ENCODE data around the gene DLL4.

The DLL4 gene

GRCh38 chr15:40894681-40895448, 34.3 kb upstream of the DLL4 start:
- peak overlapping the region; percentile 90 for H3K4me3 ChIP-seq (ENCODE audit: low read depth, low read length)
- peaks cover 16% of the 10 kb centered on the region for H3K27me3 ChIP-seq (ENCODE audit: control insufficient read depth, insufficient read depth, low read length)
- no peaks in the 10 kb centered on the region for H3K9me3 ChIP-seq (ENCODE audit: control insufficient read depth, insufficient read depth, low read depth, low read length)
- H3K9ac ChIP-seq (ENCODE audit: low read length) = peak overlapping the region; percentile 84
- H3K36me3 ChIP-seq (ENCODE audit: control insufficient read depth, insufficient read depth, low read length) = peaks cover 33% of the 10 kb centered on the region
- H3K27ac ChIP-seq (ENCODE audit: low read depth, low read length) = peak overlapping the region; percentile 53; the same call in 1 of the 2 replicates
- peaks cover 6% of the 10 kb centered on the region for H3K4me1 ChIP-seq (ENCODE audit: control insufficient read depth, insufficient read depth, low read length)

GRCh38 chr15:40899536-40900207, 29.5 kb upstream of the DLL4 start:
- H3K36me3 ChIP-seq (ENCODE audit: control insufficient read depth, insufficient read depth, low read length) = peaks cover 69% of the 10 kb centered on the region
- no peak overlapping the region for H3K27ac ChIP-seq (ENCODE audit: low read depth, low read length)
- no peak overlapping the region for H3K4me3 ChIP-seq (ENCODE audit: low read depth, low read length)
- H3K9me3 ChIP-seq (ENCODE audit: control insufficient read depth, insufficient read depth, low read depth, low read length) = no peaks in the 10 kb centered on the region
- peaks cover 6% of the 10 kb centered on the region for H3K4me1 ChIP-seq (ENCODE audit: control insufficient read depth, insufficient read depth, low read length)
- H3K27me3 ChIP-seq (ENCODE audit: control insufficient read depth, insufficient read depth, low read length) = no peaks in the 10 kb centered on the region
- no peak overlapping the region for H3K9ac ChIP-seq (ENCODE audit: low read length)

GRCh38 chr15:40900256-40901052, 28.7 kb upstream of the DLL4 start:
- Histone ChIP-seq H3K27ac (ENCODE audit: low read depth, low read length) (no peak overlapping the region), H3K9me3 (ENCODE audit: control insufficient read depth, insufficient read depth, low read depth, low read length) (no peaks in the 10 kb centered on the region), H3K4me1 (ENCODE audit: control insufficient read depth, insufficient read depth, low read length) (peaks cover 3% of the 10 kb centered on the region), H3K36me3 (ENCODE audit: control insufficient read depth, insufficient read depth, low read length) (peaks cover 71% of the 10 kb centered on the region), H3K4me3 (ENCODE audit: low read depth, low read length) (no peak overlapping the region), H3K27me3 (ENCODE audit: control insufficient read depth, insufficient read depth, low read length) (no peaks in the 10 kb centered on the region), H3K9ac (ENCODE audit: low read length) (no peak overlapping the region)

GRCh38 chr15:40901053-40901443, 28.1 kb upstream of the DLL4 start:
- Histone ChIP-seq H3K27me3 (ENCODE audit: control insufficient read depth, insufficient read depth, low read length) (no peaks in the 10 kb centered on the region), H3K36me3 (ENCODE audit: control insufficient read depth, insufficient read depth, low read length) (peaks cover 66% of the 10 kb centered on the region), H3K4me1 (ENCODE audit: control insufficient read depth, insufficient read depth, low read length) (no peaks in the 10 kb centered on the region; the same call in 1 of the 2 replicates), H3K4me3 (ENCODE audit: low read depth, low read length) (no peak overlapping the region), H3K27ac (ENCODE audit: low read depth, low read length) (no peak overlapping the region), H3K9ac (ENCODE audit: low read length) (no peak overlapping the region), H3K9me3 (ENCODE audit: control insufficient read depth, insufficient read depth, low read depth, low read length) (no peaks in the 10 kb centered on the region)

GRCh38 chr15:40902605-40903561, 26.3 kb upstream of the DLL4 start:
- peaks cover 56% of the 10 kb centered on the region for H3K36me3 ChIP-seq (ENCODE audit: control insufficient read depth, insufficient read depth, low read length)
- H3K9ac ChIP-seq (ENCODE audit: low read length) = no peak overlapping the region
- no peaks in the 10 kb centered on the region for H3K27me3 ChIP-seq (ENCODE audit: control insufficient read depth, insufficient read depth, low read length)
- no peak overlapping the region for H3K27ac ChIP-seq (ENCODE audit: low read depth, low read length)
- H3K4me3 ChIP-seq (ENCODE audit: low read depth, low read length) = no peak overlapping the region
- peaks cover 6% of the 10 kb centered on the region; the same call in 1 of the 2 replicates for H3K4me1 ChIP-seq (ENCODE audit: control insufficient read depth, insufficient read depth, low read length)
- no peaks in the 10 kb centered on the region for H3K9me3 ChIP-seq (ENCODE audit: control insufficient read depth, insufficient read depth, low read depth, low read length)

- H3K27me3 ChIP-seq (ENCODE audit: control insufficient read depth, insufficient read depth, low read length) = no peaks in the 10 kb centered on the region
- no peak overlapping the region for H3K9ac ChIP-seq (ENCODE audit: low read length)
- peaks cover 6% of the 10 kb centered on the region for H3K4me1 ChIP-seq (ENCODE audit: control insufficient read depth, insufficient read depth, low read length)
- no peaks in the 10 kb centered on the region for H3K9me3 ChIP-seq (ENCODE audit: control insufficient read depth, insufficient read depth, low read depth, low read length)
- H3K27ac ChIP-seq (ENCODE audit: low read depth, low read length) = no peak overlapping the region
- H3K36me3 ChIP-seq (ENCODE audit: control insufficient read depth, insufficient read depth, low read length) = peaks cover 40% of the 10 kb centered on the region
- no peak overlapping the region for H3K4me3 ChIP-seq (ENCODE audit: low read depth, low read length)
These were observed 24.5 kb upstream of the DLL4 start for GRCh38 chr15:40904552-40905201.

GRCh38 chr15:40906091-40906990, 22.8 kb upstream of the DLL4 start:
- Histone ChIP-seq H3K4me3 (ENCODE audit: low read depth, low read length) (peak overlapping the region; percentile 58), H3K36me3 (ENCODE audit: control insufficient read depth, insufficient read depth, low read length) (peaks cover 25% of the 10 kb centered on the region), H3K9me3 (ENCODE audit: control insufficient read depth, insufficient read depth, low read depth, low read length) (no peaks in the 10 kb centered on the region), H3K4me1 (ENCODE audit: control insufficient read depth, insufficient read depth, low read length) (peaks cover 17% of the 10 kb centered on the region), H3K27ac (ENCODE audit: low read depth, low read length) (no peak overlapping the region), H3K27me3 (ENCODE audit: control insufficient read depth, insufficient read depth, low read length) (no peaks in the 10 kb centered on the region), H3K9ac (ENCODE audit: low read length) (no peak overlapping the region)

- H3K36me3 ChIP-seq (ENCODE audit: control insufficient read depth, insufficient read depth, low read length) = peaks cover 21% of the 10 kb centered on the region
- H3K9me3 ChIP-seq (ENCODE audit: control insufficient read depth, insufficient read depth, low read depth, low read length) = no peaks in the 10 kb centered on the region
- H3K4me1 ChIP-seq (ENCODE audit: control insufficient read depth, insufficient read depth, low read length) = peaks cover 24% of the 10 kb centered on the region
- H3K4me3 ChIP-seq (ENCODE audit: low read depth, low read length) = peak overlapping the region; percentile 58
- H3K9ac ChIP-seq (ENCODE audit: low read length) = no peak overlapping the region
- no peak overlapping the region for H3K27ac ChIP-seq (ENCODE audit: low read depth, low read length)
- H3K27me3 ChIP-seq (ENCODE audit: control insufficient read depth, insufficient read depth, low read length) = no peaks in the 10 kb centered on the region
These were observed 21.9 kb upstream of the DLL4 start for GRCh38 chr15:40906991-40907802.

GRCh38 chr15:40908095-40908494, 21.0 kb upstream of the DLL4 start:
- Histone ChIP-seq H3K9ac (ENCODE audit: low read length) (no peak overlapping the region), H3K36me3 (ENCODE audit: control insufficient read depth, insufficient read depth, low read length) (peaks cover 13% of the 10 kb centered on the region), H3K4me3 (ENCODE audit: low read depth, low read length) (no peak overlapping the region), H3K27ac (ENCODE audit: low read depth, low read length) (no peak overlapping the region), H3K9me3 (ENCODE audit: control insufficient read depth, insufficient read depth, low read depth, low read length) (no peaks in the 10 kb centered on the region), H3K4me1 (ENCODE audit: control insufficient read depth, insufficient read depth, low read length) (peaks cover 24% of the 10 kb centered on the region), H3K27me3 (ENCODE audit: control insufficient read depth, insufficient read depth, low read length) (no peaks in the 10 kb centered on the region)

All from HUES6 (cell line).